HG03575 (cell line): ENCODE measurements around the gene NFIC.

ENCODE experiments used
- ATAC-seq: cut with Tn5 transposase; IDR thresholded peaks from one replicate; pipeline ENCODE4 v1.9.1; 2021; ENCODE audit not compliant: unreplicated experiment, insufficient number of reproducible peaks, low FRiP score; ENCODE audit errors: extremely low read depth

Gene NFIC

DNA sequence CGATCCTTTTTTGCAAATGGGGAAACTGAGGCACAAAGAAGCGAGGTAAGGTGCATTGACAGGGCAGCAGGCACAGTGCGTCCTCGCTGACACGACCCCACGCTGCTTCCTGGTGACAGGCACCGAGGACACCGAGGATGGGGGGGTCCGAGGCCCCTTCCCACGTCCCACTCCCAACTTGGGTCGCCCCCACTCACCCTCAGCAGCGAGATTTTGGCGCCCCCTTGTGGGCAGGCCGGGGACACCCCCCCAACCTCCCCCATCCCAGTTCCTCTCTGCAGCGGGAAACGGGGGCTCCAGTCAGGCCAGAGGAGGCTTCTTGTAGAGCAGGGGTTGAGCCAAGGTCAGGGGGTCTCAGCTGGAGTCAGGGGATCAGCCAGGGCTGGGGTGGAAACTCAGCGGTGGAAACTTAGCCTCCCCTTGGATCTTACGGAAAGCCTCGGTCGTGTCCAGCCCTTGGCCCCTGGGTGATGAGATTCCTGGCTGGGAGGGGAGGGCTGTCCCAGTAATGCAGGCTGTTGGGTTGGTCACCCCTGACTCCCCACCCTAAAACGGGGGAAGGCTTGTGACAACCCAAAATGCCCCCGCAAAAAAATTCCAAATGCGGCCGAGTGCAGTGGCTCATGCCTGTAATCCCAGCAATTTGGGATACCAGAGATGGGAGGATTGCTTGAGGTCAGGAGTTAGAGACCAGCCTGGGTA, 105.7 kb downstream of the NFIC start:
- ATAC-seq, result no peak

DNA sequence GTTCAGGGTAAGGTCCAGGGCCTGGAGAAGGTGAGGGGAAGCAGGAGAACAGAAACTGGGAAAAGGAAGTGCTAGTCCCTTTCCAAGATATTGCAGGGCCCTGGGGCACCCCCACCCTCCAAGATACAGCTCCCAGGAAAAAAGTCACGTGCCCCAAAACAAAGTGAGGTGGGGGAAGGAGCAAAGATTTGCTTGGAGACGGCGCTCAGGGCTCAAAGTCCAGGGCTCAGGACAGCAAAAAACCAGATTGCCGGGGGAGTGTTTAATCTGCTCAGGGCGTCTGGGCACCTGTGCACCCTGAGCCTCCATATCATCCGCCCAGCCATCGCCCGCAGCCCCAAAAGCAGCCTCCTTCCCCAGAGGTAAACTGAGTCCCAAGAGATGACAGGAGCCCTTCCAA, 107.6 kb downstream of the NFIC start:
- ATAC-seq, result no peak

DNA sequence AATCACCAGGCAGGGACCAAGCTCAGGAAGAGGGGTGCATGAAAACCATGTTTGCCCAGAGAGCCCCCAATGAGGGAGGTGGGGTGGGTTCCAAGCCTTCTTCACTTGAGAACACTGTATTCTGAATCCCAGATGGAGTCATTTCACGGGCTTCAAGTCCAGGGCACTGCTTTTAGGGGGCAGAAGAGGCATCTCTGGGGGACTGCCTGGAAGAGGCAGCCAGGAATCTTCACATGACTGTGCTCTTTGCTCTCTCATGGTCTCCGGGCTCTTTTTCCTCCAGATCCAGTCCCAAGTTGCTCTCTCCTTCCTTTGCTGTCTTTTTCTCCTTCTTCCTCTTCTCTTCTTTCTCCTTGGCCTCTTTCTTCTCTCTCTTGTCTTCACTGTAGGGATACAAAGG, 108.2 kb downstream of the NFIC start:
- ATAC-seq, result no peak

DNA sequence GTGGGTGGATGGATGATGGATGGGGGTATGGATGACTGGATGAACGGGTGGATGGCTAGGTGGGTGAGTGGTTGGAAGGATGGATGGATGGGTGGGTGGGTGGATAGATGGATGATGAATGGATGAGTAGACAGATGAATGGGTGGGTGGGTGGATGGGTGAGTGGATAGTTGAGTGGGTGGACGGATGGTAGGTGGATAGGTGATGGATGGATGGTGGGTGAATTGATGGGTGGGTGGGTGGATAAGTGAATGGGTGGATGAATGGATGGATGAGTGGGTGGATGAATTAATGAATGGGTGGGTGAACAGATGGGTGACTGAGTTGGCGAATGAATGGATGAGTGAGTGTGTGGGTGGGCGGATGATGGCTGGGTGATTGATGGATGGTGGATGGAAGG, 109.1 kb downstream of the NFIC start:
- ATAC-seq, result no peak

DNA sequence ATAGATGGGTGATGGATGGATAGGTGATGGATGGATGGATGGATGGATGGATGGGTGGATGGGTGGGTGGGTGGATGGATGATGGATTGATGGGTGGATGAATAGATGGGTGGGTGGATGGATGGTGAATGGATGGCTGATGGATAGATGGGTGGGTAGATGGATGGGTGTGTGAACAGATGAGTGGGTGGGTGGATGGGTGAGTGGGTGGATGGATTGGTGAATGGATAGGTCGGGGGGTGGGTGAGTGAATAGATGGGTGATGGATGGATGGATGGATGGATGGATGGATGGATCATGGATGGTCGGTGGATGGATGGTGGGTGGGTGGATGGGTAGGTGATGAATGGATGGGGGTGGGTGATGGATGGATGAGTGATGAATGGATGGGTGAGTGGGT, 110.4 kb downstream of the NFIC start:
- ATAC-seq, result no peak

DNA sequence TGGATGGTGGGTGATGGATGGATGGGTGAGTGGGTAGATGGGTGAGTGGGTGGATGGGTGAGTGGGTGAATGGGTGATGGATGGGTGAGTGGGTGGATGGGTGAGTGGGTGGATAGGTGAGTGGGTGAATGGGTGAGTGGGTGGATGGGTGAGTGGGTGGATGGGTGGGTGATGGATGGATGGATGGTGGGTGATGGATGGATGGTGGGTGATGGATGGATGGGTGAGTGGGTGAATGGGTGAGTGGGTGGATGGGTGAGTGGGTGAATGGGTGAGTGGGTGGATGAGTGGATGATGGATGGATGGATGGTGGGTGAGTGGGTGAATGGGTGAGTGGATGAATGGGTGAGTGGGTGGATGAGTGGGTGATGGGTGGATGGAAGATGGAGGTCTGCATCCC, 111.1 kb downstream of the NFIC start:
- ATAC-seq, result no peak

DNA sequence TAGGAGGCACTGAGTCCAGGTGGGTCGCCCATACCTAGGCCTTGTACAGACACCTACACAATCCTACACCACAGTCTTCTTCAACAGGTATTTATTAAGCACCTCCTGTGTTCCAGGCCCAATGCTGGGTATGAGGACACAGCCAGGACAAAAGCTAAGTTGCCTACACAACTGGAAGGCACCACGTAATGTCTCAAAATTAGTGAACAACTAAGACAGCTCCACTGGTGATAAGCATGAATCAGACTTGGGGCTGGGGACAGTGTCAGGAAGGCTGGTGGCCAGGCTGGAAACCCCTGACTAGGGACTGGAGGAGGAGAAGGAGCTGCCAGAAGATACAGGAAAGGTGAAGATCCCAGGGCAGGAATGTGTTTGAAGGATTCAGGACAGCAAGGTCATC, 111.6 kb downstream of the NFIC start:
- ATAC-seq, result no peak

DNA sequence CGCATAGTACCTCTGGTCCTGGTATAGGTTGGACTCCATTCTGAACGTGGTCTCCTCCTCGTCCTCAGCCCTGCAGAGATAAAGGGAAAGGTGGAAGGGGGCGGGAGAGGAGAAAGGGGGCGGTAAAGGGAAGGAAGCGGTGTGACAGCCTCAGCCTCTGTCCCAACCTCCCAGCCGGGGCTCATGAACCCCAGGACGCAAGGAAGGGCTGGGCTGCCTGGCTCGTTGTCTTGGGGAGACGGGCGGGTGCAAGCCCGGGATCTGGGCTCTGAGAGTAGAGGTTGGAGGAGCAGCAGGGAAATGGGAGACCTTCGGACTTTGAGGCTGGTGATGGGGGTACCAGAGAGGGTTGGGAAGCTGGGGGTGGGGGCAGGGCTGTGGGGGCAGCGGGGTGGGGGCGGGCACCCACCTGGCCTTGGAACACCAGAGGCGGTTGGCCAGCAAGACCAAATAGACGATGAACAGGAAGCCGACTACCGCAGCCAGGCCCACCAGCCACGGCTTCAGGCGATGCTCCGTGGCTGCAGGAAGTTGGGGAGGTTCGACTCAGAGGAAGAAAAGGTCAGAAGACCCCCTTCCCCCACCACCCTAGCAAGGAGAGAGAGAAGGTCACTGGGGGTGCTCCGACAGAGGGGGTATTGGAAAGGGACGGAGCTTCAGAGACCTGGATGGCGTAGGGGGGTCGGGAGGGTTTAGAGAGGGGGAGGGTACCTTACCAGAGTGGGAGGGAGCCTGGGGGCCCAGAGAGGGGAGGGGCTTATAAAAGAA, 112.2 kb downstream of the NFIC start:
- ATAC-seq, result no peak

DNA sequence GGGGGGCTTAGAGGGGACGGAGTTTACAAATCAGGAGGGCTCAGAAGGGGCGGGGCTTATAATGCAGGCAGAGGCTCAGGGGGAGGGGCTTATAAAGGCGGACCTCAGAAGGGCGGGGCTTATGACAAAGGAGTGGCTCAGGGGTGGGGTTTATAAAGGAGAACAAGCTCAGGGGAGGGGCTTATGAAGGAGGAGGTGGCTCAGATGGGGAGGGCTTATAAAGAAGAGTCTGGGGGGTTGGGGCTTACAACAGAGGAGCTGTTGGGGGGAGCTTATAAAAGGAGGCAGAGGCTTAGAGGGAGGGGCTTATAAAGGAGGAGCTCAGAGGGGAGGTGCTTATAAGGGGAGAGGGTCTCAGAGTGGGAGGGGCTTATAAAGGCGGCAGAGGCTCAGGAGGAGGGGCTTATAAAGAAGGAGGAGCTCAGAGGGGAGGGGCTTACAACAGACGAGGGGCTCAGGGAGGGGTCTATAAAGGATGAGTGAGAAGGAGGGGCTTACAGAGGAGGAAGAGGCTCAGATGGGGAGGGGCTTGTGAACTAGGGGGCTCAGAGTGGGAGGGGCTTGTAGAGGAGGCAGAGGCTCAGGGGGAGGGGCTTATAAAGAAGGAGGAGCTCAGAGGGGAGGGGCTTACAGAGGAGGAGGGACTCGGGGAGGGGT, 112.9 kb downstream of the NFIC start:
- no peak for ATAC-seq

DNA sequence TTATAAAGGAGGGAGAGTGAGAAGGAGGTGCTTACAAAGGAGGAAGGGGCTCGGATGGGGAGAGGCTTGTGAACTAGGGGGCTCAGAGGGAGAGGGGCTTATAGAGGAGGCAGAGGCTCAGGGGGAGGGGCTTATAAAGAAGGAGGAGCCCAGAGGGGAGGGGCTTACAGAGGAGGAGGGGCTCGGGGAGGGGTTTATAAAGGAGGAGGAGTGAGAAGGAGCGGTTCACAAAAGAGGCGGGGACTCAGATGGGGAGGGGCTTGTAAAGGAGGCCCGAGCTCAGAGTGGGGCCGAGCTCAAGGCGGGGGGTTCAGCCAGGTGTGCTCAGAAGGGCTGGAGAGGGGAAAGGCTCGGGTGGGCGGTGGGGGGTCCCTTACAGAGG, 113.4 kb downstream of the NFIC start:
- no peak for ATAC-seq

DNA sequence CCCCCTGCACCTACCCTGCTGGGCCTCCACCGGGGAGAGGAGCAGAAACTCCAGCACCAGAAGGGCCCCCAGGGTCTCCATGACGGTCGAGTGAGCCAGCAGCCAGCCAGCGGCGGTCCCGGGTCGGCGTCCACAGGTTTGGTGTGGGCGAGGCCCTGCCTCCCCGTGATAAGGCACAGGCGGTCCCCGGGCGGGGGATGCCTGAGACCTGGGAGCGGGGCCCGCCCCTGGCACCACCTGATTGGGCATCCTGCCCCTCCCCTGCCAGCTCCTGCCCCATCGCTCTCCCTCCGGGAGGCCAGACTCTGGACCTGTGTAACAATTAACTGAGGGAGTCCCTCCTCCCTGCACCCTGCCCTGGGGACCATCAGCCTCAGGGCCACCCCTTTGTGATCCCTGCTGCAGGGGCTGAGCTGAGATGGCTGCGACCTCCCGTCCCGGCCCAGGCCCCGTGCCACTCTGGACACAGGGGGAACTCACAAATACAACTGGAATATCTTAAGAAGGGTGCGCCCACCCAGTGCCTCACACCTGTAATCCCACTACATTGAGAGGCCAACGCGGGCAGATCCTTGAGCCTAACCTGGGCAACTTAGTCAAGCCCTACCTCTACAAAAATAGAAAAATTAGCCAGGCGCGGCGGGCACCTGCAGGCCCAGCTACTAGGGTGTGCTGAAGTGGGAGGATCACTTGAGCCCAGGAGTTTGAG, 114.2 kb downstream of the NFIC start, which contains the start of gene SMIM24:
TSS of gene SMIM24 (minus strand) at position 143 of the 709 bp plus-strand sequence. CDS start at position 81, 62 bp downstream.
- no peak for ATAC-seq

DNA sequence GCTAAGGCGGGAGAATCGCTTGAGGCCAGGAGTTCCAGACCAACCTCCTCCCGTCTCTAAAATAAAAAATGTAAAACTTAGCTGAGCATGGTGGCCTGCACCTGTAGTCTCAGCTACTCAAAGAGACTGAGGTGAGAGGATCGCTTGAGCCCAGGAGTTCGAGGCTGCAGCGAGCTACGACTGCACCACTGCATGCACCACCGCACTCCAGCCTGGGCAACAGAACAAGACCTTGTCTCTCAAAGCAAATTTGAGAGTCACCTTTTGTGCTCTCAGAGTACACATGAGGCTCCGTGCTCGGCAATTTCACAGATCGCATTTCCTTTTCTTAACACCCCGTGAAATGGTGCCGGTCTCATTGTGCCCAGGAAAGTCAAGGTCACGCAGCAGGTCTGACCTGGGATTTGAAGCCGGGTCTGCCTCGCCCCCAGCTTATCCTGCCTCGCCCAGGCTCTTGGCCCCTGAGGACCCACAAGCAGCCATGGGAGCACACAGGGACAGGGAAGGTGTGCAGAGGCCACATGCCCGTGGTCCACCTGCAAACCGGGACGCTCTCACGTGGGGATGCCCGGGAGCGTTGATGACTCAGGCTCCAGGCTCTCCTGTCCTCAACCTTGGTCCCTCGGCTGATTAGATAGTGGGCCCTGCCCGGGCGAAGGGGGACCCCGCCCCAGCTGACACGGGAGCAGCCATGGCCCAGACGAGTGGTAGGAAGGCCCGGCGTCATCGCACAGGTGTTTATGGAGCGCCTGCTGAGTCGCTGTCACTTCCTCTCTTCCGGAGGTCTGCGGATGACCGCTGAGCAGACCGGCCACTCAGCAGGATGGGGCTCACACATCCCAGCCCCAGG, 115.1 kb downstream of the NFIC start:
- no peak for ATAC-seq

DNA sequence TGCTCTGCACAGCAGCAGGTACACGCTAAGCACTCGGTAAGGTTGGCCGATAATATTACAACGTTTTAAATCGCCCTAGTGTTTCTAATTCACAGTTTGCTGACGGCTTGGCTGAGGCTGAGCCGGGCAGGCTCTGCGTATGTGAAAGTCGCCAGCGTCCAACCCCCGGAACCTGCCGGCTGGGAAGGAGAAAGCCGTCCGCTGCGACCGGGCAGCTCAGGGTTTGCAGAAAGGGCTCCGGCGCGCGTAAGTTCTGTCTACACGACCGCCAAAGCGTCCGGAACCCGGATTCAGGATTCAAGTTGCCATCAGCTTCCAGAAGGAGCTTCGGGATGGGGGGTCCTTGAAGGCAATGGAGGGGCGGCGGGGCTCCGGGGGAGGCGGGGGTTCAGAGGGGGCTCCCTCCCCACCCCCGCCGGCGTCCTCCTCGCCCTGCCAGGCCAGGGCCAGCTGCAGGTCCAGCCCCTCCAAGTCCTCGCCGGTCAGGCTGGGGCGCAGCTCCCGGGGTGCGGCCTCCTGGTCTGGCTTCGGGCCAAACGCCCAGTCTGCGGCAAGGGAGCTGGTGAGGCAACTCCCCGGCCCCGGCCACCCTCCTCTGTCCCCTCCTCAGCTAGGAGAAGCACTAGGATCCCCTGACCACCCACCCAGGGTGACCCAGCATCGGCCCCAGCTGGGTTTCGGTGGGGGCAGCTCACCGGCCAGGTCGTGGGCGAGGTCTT, 116.3 kb downstream of the NFIC start:
- ATAC-seq, result no peak

DNA sequence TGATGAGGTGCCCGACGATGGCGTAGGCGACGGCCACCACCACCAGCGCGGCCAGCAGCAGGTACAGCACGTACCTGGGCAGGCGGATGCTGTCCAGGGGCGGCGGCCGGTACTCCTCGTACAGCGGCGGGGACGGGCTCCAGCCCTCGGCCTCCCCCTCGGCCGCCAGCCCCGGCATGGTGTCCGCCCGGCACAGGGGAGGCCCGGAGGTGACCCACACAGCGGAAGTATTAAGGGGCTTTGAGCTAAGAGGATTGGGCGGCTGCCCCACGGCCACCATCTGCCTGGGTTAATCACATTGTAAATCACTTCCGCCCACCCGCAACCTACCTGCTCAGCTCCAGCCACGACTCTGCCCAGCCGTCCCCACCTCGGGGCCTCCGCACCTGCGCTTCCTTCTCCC, 116.8 kb downstream of the NFIC start, which contains the start of gene SMIM44:
TSS of gene SMIM44 (minus strand) at position 216 of the 403 bp plus-strand sequence. CDS start at position 178, 38 bp downstream.
- no peak for ATAC-seq

DNA sequence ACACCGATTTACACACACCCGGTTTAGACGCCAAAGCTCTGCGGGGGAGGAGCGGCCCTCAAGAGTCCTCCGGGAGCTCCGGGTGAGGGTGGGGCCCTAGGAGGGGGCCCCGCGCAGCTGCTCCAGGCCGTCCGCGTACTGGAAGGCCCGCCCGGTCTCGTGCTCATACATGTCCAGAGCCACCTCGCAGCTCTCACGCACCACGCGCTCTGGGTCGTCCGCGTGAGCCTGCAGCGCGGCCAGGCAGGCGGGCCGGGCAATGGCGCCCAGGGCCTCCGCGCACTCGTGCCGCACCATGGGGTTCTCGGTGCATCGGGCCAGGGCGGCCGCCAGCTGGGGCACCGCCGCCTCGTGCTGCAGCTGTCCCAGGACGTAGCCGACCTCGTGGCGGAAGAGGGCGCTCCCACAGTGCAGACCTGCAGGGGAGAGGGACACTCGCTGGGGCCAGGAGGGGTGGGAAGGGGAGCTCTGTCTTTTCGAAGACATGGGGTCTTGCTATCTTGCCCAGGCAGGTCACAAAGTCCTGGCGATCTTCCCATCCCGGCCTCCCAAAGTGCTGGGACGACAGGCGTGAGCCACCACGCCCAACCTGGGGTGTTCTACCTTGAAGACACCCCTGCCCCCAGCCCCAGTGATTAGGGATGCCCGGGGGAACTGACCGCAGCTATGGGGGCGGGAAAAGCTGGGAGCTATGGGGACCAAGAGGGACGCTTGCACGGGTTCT, 125.2 kb downstream of the NFIC start:
- no peak for ATAC-seq

DNA sequence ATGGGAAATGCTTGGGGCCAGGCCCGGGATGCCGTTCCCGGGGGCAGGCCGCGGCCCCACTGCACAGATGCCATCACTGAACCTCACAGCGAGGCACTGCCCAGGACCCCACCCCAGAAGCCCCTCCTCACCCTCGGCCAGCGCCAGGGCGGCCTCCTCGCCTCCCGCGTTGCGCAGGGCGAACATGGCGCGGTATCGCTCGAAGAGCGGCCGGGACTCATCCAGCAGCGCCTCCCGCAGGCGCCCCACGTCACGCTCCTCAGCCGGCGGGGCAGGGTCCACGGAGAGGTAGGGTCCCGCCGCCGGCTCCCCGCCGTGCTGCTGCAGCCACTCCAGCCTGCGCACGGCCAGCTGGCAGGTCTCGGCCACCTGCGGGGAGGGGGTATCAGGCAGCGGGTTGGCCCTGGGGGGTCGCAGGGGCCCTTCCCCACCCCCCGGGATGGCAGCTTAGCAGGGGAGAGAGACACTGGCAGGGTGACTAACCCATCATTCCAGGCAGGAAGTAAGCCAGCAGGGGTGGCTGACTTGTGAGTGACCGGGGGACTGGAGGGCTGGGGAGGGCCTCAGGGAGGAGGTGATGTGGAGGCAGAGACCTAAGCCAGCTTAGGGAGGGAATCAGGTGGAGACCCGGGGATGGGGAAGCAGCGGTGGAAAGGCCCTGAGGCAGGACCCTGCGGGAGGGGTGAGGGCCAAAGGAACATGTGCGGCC, 125.9 kb downstream of the NFIC start:
- ATAC-seq, result no peak

DNA sequence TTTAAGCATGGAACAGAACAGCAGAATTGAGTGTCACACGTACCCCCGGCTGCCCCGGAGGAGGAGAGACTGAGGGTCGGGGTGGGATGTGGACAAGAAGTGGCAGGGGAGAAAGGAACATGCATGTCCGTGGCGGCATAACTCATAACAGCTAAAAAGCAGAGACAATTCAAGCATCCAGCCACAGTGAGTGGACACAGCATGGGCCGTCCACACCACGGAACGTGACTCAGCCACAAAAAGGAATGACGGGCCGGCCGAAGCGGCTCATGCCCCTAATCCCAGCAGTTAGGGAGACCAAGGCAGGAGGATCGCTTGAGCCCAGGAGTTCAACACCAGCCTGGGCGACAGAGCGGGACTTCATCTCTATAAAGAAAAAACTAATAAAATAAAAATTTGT, 126.5 kb downstream of the NFIC start:
- no peak for ATAC-seq
